Activated B cell treated with CpG ODN at 0.5 μM for 24 hours (primary cell): ENCODE data around the gene PCDHGA1. TPM values are rescaled to one million over a fixed set of nuclear protein-coding genes. Genes with fewer than 3 reads are reported as not detected.
"Not testable (repeated sequence)": the region's sequence is repeated elsewhere in the genome, so short reads cannot be mapped to it uniquely, and the experiment has no call there.

Experiments
- ATAC-seq: fragments of 200-7000 bp; cut with Tn5 transposase; one replicate; pipeline ENCODE4 v1.10.0; 2021; ENCODE audit warnings: low read depth, mild to moderate bottlenecking, moderate library complexity
- CTCF ChIA-PET: fragments of 350-600 bp; sonication (Branson Sonifier 250); formaldehyde crosslinking; loops from one replicate; lab custom pipeline; 2021; ENCODE audit warnings: antibody characterized with exemption; lab: Charles Lee
- POLR2A ChIA-PET: fragments of 350-600 bp; sonication (Branson Sonifier 250); formaldehyde crosslinking; loops from one replicate; lab custom pipeline; 2021; ENCODE audit warnings: antibody characterized with exemption; lab: Charles Lee
- DNase-seq: peaks from one replicate; pipeline ENCODE4 v3.0.0; 2022
- H3K27ac Mint-ChIP-seq: one replicate; pipeline ENCODE4 v1.8.0; 2020; ENCODE audit warnings: mixed read lengths
- H3K27me3 Mint-ChIP-seq: one replicate; pipeline ENCODE4 v1.8.0; 2021; ENCODE audit warnings: mixed read lengths
- H3K36me3 Mint-ChIP-seq: one replicate; pipeline ENCODE4 v1.8.0; 2021; ENCODE audit warnings: low read depth, mixed read lengths
- H3K4me1 Mint-ChIP-seq: one replicate; pipeline ENCODE4 v1.8.0; 2021; ENCODE audit warnings: mixed read lengths
- H3K4me3 Mint-ChIP-seq: one replicate; pipeline ENCODE4 v1.8.0; 2020; ENCODE audit warnings: mild to moderate bottlenecking, mixed read lengths
- H3K9me3 Mint-ChIP-seq: one replicate; pipeline ENCODE4 v1.8.0; 2020; ENCODE audit warnings: mixed read lengths
- intact Hi-C: fragments of 100-400 bp; cut with micrococcal nuclease; formaldehyde crosslinking; loops from one replicate; pipeline ENCODE4 v1.15.1; 2024
- total RNA-seq: library from RNA; stranded (reverse); gene quantifications from 2 replicates; pipeline ENCODE4 v1.2.3, GENCODE V29; 2022
- TF ChIP-seq, protein P1 (sequence below): fragments of 200-600 bp; IDR thresholded peaks from one replicate; pipeline ENCODE4 v1.8.0; 2022; ENCODE audit warnings: antibody characterized with exemption, mild to moderate bottlenecking

The PCDHGA1 gene
- total RNA-seq, 1 donor from 2014 or later: 0.29 TPM

GRCh38 chr5:141417494-141418172, 87.3 kb downstream of the PCDHGA1 start, which contains the start of gene PCDHGB7:
Gene PCDHGB7, plus strand, starts transcription at chr5:141417677. Its CDS starts 183 bp downstream, at chr5:141417860.
- DNase-seq, H3K27ac Mint-ChIP-seq, H3K36me3 Mint-ChIP-seq: not testable (repeated sequence)
- ATAC-seq: peak; percentile 73
- CTCF ChIA-PET: interaction anchor here (1.3 to 3.0 kb wide), 3 partner anchors 10 to 147 kb away, joined by 3 to 16 read pairs (median 12); no protein-coding TSS in a partner anchor
- H3K4me3 Mint-ChIP-seq: peak within 1 kb of the TSS; percentile 64
- intact Hi-C loops: loop anchor here (1.0 to 10.0 kb wide), 2 partner anchors 107 to 457 kb away; partner anchors contain the start of gene PCDH1
- peaks cover 57% of the 10 kb centered on the region for H3K27me3 Mint-ChIP-seq
- POLR2A ChIA-PET: interaction anchor here (1.0 kb wide), 1 partner anchor 150 kb away, joined by 3 read pairs; no protein-coding TSS in a partner anchor
- H3K4me1 Mint-ChIP-seq: peaks cover 28% of the 10 kb centered on the region
- peaks cover 19% of the 10 kb centered on the region for H3K9me3 Mint-ChIP-seq

DNA sequence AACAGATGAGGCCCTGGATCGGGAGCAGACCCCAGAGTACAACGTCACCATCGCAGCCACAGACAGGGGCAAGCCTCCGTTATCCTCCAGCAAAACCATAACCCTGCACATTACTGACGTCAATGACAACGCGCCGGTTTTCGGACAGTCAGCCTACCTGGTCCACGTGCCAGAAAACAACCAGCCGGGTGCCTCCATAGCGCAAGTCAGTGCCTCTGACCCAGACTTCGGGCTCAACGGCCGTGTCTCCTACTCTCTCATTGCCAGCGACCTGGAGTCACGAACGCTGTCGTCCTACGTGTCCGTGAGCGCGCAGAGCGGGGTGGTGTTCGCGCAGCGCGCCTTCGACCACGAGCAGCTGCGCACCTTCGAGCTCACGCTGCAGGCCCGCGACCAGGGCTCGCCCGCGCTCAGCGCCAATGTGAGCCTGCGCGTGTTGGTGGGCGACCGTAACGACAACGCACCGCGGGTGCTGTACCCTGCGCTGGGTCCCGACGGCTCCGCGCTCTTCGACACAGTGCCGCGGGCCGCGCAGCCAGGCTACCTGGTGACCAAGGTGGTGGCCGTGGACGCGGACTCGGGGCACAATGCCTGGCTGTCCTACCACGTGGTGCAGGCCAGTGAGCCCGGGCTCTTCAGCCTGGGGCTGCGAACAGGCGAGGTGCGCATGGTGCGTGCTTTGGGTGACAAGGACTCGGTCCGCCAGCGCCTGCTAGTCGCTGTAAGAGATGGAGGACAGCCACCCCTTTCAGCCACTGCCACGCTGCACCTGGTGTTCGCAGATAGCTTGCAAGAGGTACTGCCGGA, 89.0 kb downstream of the PCDHGA1 start:
- CTCF ChIA-PET: interaction anchor here (2.0 to 4.3 kb wide), 4 partner anchors 11 to 145 kb away, joined by 9 to 40 read pairs (median 24); partner anchors contain the start of gene PCDHGA12
- no peak overlapping the region for H3K27ac Mint-ChIP-seq
- peaks cover 13% of the 10 kb centered on the region for H3K4me1 Mint-ChIP-seq
- TF ChIP-seq, protein P1, sequence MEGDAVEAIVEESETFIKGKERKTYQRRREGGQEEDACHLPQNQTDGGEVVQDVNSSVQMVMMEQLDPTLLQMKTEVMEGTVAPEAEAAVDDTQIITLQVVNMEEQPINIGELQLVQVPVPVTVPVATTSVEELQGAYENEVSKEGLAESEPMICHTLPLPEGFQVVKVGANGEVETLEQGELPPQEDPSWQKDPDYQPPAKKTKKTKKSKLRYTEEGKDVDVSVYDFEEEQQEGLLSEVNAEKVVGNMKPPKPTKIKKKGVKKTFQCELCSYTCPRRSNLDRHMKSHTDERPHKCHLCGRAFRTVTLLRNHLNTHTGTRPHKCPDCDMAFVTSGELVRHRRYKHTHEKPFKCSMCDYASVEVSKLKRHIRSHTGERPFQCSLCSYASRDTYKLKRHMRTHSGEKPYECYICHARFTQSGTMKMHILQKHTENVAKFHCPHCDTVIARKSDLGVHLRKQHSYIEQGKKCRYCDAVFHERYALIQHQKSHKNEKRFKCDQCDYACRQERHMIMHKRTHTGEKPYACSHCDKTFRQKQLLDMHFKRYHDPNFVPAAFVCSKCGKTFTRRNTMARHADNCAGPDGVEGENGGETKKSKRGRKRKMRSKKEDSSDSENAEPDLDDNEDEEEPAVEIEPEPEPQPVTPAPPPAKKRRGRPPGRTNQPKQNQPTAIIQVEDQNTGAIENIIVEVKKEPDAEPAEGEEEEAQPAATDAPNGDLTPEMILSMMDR: no peak
- POLR2A ChIA-PET: no interaction called here
- H3K9me3 Mint-ChIP-seq: peaks cover 20% of the 10 kb centered on the region
- H3K27me3 Mint-ChIP-seq: peaks cover 49% of the 10 kb centered on the region
- ATAC-seq (no peak), DNase-seq (no peak)
- no peak overlapping the region for H3K4me3 Mint-ChIP-seq
- intact Hi-C loops: loop anchor here (10.0 kb wide), 1 partner anchor 456 kb away; the partner anchor contains the start of gene PCDH1
- peaks cover 5% of the 10 kb centered on the region for H3K36me3 Mint-ChIP-seq

DNA sequence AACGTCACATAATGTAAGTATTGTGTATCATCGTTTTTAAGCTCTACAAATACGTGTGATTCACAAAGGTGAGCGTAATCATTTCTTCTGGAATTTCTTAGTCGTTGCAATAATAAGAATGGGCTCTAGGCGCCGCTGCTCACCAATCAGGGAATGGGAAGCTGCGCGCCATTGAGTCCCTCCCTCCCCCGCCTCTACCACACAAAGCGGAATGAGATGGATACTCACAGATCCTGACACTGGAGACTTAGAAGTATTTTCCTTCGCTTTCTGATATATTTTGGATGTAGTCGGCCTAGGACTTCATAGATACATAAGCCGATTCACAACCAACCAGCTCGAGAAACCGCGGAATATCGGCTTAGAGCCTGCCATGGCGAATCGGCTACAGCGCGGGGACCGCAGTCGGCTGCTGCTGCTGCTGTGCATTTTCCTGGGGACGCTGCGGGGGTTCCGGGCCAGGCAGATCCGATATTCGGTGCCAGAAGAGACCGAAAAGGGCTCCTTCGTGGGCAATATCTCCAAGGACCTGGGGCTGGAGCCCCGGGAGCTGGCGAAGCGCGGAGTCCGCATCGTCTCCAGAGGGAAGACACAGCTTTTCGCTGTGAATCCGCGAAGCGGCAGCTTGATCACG, 90.7 kb downstream of the PCDHGA1 start, which contains the start of gene PCDHGA11:
Gene PCDHGA11, plus strand, starts transcription at position 197 of the 634 bp plus-strand sequence. Its CDS starts 177 bp downstream, at position 374.
- no peak within 1 kb of the TSS for H3K27ac Mint-ChIP-seq
- DNase-seq: no peak
- peaks cover 5% of the 10 kb centered on the region for H3K36me3 Mint-ChIP-seq
- POLR2A ChIA-PET: interaction anchor here (0.9 kb wide), 1 partner anchor 137 kb away, joined by 5 read pairs; no protein-coding TSS in a partner anchor
- peaks cover 9% of the 10 kb centered on the region for H3K4me1 Mint-ChIP-seq
- peaks cover 50% of the 10 kb centered on the region for H3K27me3 Mint-ChIP-seq
- intact Hi-C loops: loop anchor here (1.0 kb wide), 1 partner anchor 143 kb away; no protein-coding TSS in a partner anchor
- TF ChIP-seq, protein P1: no peak
- peak within 1 kb of the TSS; percentile 85 for H3K4me3 Mint-ChIP-seq
- CTCF ChIA-PET: interaction anchor here (1.0 to 4.3 kb wide), 18 partner anchors 8 to 147 kb away, joined by 3 to 40 read pairs (median 6); partner anchors contain the start of genes PCDHGA10, PCDHGA12, PCDHGA5 and PCDHGB3
- peaks cover 20% of the 10 kb centered on the region for H3K9me3 Mint-ChIP-seq
- peak; percentile 69 for ATAC-seq

- peaks cover 20% of the 10 kb centered on the region for H3K9me3 Mint-ChIP-seq
- intact Hi-C loops: no loop called here
- ATAC-seq (no peak), DNase-seq (no peak)
- H3K36me3 Mint-ChIP-seq: peaks cover 5% of the 10 kb centered on the region
- peak overlapping the region; percentile 85 for H3K4me3 Mint-ChIP-seq
- H3K27ac Mint-ChIP-seq: no peak overlapping the region
- ChIA-PET CTCF (interaction anchor here (0.7 to 4.3 kb wide), 18 partner anchors 9 to 147 kb away, joined by 3 to 40 read pairs (median 6); partner anchors contain the start of genes PCDHGA10, PCDHGA12, PCDHGA5 and PCDHGB3), POLR2A (interaction anchor here (0.9 kb wide), 1 partner anchor 136 kb away, joined by 5 read pairs; no protein-coding TSS in a partner anchor)
- TF ChIP-seq, protein P1: no peak
- H3K27me3 Mint-ChIP-seq: peaks cover 48% of the 10 kb centered on the region
- peaks cover 9% of the 10 kb centered on the region for H3K4me1 Mint-ChIP-seq
These were observed 91.2 kb downstream of the PCDHGA1 start for GRCh38 chr5:141421489-141421855.
